GM12873 (cell line): Measurements from ENCODE around the gene UBE2E2.

ENCODE experiments used
- TF ChIP-seq, protein P1 (sequence below): IDR thresholded peaks from 2 replicates; pipeline ENCODE4 v1.5.1; 2012; ENCODE audit warnings: low read depth, mild to moderate bottlenecking, moderate library complexity, low read length, control low read depth; ENCODE audit not compliant: insufficient read depth; ENCODE audit errors: missing control alignments

UBE2E2 gene

DNA sequence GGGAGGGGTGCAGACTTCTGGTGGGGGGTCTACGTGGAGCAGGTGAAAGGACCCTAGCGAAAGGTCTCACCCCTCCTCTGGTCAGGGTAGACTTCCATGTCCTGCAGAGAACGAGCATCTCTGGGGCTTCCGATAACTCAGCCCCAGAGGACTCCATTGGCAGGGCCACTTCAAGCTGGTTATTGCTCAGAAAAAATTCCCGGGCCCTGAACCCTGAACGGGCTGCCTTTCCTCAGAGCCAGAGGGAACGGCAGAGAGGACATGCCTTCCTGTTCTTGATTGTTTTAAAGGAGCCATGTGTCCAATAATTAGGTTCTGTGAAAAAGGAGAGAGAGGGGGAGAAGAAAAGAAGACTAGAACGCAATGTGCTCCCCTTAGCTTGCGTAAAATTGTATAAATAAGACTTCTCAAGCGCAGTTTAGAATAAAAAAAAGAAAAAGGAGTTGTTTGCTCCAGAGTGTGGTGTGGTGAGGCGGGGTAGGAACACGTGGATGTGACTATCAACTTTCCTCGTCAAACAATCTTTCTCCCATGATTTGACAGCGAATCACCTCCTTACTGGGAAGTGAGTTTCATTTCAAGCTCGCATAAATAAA lies 409.3 kb downstream of the UBE2E2 start:
- TF ChIP-seq, protein P1, sequence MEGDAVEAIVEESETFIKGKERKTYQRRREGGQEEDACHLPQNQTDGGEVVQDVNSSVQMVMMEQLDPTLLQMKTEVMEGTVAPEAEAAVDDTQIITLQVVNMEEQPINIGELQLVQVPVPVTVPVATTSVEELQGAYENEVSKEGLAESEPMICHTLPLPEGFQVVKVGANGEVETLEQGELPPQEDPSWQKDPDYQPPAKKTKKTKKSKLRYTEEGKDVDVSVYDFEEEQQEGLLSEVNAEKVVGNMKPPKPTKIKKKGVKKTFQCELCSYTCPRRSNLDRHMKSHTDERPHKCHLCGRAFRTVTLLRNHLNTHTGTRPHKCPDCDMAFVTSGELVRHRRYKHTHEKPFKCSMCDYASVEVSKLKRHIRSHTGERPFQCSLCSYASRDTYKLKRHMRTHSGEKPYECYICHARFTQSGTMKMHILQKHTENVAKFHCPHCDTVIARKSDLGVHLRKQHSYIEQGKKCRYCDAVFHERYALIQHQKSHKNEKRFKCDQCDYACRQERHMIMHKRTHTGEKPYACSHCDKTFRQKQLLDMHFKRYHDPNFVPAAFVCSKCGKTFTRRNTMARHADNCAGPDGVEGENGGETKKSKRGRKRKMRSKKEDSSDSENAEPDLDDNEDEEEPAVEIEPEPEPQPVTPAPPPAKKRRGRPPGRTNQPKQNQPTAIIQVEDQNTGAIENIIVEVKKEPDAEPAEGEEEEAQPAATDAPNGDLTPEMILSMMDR, result no peak

DNA sequence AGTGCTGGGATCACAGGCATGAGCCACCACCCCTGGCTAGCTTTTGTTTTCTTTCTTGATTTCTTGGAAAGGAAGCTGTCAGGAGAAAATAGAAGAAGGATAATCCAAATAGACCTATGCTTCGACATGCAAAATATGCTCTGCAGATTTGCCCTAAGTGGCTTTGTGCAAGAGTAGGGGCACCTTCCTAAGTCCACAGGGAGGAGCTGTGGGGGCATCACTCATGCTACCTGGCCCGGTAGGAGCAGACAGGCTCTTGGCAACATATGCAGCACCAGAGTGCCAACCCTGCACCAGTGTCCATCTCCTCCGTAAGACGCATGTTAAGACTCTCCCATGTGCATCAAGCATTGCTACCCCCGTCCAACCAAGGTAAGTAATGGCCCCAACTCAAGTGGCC lies 411.9 kb downstream of the UBE2E2 start:
- TF ChIP-seq, protein P1, result peak; percentile 29

DNA sequence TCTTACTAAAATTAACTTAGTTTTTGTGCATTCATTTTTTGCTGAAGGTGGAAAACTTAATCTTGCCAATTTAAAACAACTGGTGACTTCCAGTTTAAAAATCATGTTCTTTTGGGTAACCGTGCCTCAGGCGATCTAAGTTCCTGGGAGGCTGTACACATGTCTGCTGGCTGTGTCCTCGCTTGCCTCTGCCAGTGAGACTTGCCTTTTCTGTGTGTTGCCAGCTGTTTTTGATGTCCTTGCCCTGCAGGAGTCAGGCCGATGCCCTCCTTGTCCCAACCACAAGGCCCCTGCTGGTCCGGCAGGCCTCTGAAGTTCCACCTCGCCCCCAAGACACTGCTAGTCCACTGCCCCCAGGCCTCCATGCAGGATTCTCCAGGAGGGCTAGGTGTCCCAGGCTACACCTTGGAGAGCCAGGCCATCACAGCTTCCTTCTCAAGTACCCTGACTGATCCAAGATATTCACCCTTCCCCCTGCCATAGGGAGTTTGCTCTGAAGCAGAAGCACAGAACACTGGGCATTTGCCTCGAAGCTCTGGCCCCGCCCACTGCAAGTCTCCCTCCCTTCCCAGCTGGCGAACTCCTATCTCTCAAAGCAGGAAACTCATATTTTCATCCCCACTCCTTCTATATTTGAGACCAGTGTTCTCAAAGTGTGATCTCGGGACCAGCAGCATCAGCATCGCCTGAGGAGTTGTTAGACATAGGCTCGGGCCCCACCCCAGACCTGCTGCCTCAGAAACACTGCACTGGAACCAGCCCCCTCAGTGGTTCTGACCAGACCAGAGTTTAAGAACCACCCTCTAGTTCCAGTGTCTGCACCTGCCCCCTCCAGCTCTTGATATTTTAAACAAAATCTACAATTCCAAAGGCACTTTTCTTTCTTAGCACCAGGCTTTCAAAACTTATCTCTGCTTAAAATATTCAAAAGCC lies 416.8 kb downstream of the UBE2E2 start:
- TF ChIP-seq, protein P1, result no peak

DNA sequence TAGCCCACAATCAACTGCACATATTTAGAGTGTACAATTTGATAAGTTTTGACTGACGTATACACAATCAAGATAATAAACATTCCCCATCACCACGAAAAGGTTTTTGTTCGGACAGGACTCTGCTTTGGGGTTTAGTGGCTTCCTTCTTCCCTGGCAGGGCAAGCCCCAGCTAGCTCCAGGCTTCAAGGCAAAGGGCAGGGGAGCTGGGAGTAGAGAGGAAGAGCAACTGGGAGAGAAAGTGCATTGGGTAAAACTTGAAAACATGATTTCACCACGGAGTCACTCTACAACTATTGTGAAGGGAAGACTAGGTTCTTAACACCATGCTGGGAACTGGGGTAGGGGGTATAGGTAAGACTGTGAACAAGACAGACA lies 417.5 kb downstream of the UBE2E2 start:
- TF ChIP-seq, protein P1, result no peak

DNA sequence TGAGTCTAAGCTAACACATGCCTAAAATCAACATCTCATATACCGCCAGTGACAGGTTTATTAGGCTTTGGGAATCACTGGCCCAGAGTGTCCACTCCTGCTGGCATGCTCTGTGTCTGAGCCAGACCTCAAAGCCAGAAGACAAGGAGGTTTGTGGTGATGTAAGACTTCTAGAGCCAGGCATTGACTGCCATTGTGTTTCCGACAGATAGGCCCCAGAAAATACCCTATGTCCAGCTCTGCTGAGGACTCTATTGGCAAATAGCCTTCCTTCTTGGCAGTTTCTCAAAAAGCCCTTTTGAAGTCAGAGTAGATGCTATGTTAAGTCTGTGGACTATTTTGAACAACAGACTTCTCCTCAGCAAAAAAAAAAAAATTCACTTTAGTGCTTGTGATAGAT lies 420.7 kb downstream of the UBE2E2 start:
- TF ChIP-seq, protein P1, result no peak

DNA sequence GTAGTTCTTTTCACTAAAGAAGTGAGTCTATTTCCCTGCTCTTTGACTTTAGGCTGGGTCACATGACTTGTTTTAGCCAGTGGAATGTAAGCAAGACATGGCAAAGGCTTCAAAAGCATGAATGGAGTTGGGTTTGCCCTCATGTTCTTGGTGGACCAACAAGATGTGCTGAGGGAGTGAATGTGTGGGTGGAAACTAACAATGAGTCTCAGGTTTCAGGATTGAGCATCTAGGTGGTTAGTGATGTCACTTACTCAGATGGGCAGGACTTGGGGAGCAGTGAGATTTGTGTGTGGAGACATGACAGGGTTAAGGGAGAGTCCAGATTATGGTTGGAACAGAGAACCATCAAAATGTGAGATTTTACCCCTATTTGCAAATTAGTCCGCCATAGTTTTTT lies 421.2 kb downstream of the UBE2E2 start:
- TF ChIP-seq, protein P1, result no peak

DNA sequence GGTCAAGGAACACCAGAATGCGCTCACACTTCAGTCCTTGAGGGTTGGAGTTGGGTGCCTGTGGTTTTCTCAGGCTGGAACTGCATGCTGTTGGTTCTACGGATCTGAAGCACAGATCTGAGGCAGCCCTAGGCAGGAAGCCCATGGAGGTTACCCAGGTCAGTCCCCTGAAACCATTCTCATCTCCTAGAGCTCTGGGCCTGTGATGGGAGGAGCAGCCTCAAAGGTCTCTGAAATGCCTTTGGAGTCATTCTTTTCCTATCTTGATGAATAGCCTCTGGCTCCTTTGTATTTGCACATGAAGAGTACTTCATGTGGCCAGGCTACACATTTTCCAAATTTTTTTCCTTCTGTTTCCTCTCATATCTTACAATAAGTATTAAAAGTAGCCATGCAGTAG lies 423.3 kb downstream of the UBE2E2 start:
- TF ChIP-seq, protein P1, result no peak
